NCI-H1417 (cell line): ENCODE data around the gene CPB1.

Experiments
- DNase-seq, 3 experiments: peaks; one replicate each; lab custom pipeline; 2025; lab: John Stamatoyannopoulos, UW

Gene CPB1

DNA sequence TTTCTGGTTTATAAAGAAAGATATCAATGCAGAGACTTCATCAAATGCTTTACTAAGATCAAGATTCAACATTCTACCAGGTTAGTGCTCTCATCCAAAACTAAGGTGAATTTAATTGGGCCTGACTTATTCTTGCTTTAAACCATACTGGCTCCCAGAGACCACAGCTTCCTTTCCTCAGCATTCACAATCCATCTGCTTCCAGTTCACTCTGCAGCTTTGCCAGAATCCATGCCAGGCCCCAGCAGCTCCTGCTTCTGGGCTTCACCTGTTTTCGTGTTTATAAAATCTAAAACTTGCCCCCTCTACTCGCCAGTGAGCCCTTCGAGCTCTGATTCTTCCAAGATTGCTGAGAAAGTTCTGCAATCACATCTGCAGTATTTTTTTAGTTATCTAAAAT, 2.3 kb downstream of the CPB1 start:
- DNase-seq, result no peak

DNA sequence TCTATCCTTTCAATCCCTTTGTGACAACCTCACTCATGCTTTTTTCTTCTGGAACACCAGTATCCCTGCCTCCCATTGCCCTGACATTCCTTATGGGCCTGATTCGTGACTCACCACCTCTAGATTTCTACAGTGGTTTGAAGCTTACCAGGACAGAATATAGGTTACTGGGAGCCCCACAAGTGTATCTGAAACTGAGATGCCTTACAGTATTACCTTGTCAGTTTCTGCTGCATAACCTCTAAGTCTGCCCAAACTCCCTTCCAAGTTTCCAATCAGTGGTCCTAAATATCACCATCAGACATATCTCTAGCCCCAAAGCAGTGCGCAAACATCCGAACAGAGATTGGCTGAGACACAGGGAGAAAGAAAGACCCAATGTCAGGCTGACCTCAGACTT, 5.6 kb downstream of the CPB1 start:
- no peak for DNase-seq

DNA sequence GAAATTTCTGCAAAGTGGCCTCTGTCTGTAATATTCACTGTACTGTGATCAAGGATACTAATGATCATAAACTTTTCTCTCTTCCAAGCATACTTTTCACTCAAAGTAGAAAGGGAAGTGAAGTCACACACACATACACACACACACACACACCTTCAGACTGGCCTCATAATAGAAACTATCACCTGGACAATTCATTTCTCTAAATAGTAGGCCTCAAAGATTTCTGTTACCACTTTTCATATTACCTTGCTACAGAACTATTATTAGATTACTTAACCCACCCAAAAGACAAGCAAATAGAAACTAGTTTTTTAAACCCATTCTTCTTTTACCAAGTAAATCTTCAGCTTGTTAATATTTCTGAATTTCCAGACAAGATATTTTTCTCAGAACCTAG, 12.2 kb downstream of the CPB1 start:
- no peak for DNase-seq

DNA sequence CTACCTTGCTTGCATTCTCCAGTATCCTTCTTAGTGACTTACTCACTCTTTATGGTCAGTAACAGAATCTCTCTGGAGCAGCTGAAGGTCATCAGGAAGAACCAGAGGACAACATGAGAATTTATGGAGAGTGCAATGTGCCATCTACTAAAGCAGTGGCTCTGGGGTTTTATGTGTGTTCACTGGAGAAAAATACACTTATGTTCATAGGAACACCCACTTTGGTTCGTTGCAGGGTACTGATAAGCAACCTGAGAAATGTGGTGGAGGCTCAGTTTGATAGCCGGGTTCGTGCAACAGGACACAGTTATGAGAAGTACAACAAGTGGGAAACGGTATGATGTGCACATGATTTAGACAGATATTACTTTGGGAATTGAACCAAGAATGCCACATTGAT, 12.8 kb downstream of the CPB1 start:
- DNase-seq, result no peak

DNA sequence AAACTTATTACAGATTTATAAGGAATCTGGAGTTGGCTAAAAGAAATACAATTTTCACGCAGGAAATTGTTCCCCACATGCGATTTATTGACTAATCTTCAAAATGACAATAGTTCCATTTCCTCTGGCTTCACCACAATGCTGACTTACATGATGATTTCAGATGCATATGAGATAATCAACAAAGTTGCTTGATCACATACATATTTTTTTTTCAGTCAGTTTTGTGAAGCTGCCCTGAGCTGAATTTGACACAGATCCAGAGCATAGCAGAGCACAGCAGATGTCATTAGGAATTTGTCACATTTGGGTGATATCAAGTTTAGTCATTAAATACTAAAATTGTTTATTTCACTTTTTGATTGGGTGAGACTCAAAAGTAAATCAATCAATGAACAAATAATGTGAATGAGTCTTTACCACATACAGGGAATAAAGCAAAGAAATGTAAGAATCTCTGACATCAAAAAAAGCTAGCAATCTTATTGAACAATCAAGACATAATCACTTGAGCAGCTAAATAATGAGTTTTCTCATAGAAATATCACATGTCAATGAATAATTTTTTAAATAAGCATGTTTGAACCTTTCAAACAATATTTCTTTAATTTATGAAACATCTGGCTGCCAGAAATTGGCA, 18.3 kb downstream of the CPB1 start:
- no peak for DNase-seq

DNA sequence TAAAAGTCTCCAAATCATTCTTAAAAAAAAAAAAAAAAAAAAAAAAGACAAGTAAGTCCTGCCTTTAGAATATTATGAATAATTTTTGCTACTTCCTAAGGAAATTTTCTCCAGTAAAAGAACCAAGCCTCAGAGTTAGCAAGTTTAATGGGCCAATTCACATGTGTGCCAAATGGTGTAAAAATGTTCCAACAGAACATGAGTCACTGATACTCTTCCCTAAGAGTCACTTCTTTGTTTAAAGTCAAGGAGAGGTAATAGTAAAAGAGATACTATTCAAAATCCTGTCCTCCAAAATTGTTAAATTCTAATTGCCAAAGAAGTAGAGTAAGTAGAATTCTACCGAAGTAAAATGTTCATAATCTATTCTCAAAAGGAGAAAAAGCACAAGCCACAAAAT, 19.7 kb downstream of the CPB1 start:
- DNase-seq, result no peak

DNA sequence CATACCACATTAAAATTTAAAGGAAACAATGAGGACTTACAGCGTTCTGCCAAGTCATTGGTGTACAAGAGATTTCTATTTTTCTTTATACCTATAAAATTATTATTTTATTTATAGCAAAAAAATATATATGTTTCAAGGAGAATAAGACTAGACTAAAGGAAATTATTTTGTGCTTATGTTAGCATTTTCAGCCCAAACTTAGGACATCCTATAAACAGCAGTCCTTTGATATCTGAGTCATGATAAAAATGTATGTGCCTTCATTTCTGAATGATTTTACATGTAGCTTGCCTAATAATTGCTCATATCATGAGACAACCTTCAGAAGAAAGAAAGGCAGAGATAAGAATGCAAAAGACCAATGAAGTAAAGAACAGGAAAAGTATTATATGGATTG, 20.8 kb downstream of the CPB1 start:
- DNase-seq, result no peak

DNA sequence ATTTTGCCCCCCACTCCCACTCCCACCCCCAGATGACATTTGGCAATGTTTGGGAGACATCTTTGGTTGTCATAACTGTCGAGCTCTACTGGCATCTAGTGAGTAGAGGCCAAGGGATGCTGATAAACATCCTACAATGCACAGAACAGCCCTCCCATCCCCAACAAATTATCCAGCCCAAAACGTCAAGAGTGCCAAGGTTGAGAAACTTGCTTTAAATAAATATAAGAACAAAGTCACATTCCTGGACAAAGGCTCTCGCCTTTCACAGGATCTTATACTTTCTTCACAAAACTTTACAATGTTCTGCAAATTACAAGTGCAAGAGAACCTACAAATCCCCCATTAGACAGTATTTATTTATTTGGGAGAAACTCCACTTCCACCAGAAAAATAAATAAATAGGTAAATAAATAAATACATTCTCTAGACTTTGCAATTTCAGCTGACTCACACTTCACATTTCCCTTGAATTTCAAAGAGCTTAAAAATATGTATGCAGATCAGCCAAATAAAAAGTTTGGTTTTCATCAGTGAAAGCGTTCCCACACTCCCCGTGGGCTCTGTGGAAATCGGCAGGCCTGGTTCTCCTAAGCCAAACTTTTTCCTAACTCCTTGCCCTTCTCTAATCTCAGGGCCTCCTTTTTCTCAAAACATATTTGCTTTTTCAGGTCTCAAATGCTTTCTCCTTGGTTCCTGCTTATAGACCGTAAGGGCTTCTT, 24.8 kb downstream of the CPB1 start:
- DNase-seq, result no peak

DNA sequence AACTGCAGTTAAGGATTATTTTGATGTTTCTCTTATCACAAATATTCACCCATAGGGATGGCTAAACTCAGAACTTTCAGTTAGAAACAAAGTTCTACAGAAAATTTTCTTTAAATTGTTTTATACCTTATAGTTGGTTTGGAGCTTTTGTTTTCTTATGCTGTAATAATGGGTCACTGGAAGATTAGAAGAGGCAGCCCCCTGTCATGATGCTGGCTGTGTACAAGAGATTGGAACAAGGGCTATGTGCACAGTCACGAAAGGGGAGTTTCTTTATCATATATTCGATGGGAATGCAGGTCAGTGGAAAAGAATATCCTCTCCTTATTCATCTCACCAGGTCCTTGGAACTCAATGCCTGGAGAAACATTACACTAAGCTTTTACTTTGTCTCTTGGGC, 25.5 kb downstream of the CPB1 start:
- no peak for DNase-seq

DNA sequence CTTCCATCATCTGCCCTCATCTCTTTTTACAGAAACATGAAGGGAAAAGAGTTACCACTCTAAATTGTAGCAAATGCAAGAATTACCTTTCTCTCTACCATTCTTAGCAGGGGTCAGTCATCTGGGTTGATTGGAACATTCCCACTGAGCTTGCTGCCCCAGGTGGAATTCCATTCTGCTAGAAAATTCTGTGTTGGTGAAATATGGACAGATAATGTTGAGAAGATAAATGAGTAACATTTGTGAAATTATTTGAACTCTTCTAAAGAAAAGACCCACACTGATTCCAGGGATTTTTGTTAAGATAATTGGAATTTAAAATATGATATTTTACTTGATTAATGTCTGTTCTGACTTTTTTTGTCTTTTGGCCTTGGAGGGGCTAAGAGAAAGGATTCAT, 26.4 kb downstream of the CPB1 start:
- DNase-seq, result no peak

DNA sequence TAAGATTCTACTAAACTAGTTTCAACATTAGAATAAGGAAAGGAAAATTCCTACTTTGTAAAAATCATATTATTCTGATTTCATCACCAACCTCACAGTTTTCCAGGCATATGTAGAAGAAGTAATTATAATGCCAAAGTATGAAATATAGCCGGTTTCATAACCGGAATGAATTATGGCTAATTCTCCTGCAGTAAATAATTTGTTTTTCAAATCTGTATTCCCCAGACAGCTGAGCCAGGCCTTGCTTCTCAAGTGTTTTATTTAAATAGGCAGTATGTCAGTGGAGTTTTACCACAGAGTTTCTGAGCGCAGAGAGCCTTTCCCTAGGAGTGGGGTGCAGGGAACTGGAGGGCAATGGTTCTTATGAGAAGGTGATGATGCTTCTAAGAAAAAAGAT, 28.8 kb downstream of the CPB1 start:
- no peak for DNase-seq

DNA sequence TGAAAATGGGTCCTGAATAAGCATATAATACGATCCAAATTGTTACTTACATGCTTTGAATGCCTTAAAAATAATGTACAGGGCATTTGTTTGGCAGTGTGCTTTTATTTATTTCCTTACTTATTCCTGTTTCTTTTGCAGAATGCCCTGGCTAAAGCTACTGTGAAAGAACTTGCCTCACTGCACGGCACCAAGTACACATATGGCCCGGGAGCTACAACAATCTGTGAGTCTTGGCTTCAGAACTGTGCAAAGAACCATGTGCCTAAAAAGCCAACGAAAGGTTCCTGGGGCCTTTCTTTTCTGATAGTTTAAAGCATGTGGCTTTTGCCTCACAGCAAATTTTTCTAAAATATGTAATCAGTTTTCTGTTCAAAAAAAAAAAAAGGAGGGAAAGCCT, 29.7 kb downstream of the CPB1 start:
- no peak for DNase-seq

DNA sequence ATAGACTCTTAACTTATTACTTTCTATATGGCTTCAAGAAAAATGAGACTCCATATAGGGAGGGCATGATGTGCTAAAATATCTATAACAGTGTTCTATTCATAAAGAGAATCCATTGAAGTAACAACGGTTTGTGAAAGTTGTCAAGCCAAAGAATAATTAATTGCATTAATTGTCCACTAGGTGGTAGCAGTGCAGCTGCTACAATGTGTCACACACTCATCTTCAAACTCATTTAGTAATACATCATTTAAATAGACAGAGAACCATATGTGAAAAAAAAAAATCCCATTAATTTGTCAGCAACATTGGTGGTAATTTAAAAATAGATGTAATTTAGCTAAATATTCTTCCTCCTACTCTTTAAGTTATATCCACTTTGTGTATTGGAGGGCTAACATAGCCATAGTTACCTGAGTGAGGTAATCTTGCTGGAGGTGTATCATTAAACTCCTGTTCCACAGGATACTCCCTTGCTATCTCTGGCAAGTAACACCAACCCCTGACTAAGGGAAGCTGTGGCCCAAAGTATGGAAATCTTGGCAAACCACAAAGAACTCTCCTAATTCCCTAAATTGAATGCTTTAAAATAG, 33.8 kb downstream of the CPB1 start:
- peak; percentile 20 to 77 (median 59) for DNase-seq

DNA sequence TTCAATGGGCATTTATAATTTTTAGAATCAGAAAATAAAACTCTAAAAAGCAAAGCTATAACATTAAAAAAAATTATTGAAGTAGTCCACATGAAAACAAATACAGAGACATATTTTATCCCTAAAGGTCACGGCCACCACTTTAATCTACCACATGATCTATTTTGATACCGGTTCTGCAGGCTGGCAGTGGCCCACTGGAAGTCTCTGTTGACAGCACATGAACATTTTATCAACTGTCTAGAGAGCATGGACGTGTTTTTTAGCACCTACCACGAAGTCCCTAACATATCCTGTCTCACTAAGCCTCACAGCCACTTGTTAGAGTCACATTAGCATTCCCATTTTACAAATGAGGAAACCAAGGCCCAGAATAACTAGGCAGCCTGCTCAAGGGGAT, 35.7 kb downstream of the CPB1 start:
- DNase-seq, result no peak

DNA sequence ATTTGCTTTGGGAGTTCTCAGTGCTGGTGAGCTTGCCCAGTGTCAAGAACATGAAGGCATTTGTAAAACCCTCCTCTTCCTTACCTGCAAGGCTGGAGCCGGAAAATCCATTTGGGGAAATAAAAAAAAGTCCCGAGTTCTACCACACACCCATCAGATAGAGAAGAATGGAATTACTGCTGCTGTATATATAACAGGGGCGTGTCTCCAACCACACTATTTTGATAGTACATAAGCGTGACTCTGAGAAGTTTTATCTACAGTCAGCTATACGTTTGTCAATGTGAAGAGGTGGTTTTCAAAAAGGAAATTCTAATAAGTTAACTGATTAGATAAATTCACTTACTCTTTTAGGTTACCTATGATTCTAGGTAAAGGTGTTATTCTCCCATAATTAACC, 36.2 kb downstream of the CPB1 start:
- no peak for DNase-seq

DNA sequence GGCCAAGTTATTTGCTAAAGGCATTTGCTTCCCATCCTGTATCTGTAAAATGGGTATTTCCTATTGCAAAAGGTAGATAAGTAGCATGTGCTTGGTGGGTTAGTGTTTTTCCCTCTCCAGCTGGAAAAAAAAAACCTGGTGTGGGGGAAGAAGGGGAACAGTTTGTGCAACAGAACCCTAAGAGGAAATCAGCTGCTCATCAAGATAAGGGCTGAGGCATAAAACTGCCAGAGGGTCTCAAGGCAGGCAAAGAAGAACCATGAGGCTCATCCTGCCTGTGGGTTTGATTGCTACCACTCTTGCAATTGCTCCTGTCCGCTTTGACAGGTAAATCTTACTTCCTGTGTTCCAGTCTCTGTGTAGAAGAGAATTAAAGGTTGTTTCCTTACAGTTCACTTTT, 37.4 kb downstream of the CPB1 start, which contains the start of gene CPA3:
Gene CPA3, plus strand, starts transcription at position 248 of the 400 bp plus-strand sequence. Its CDS starts 12 bp downstream, at position 260.
- no peak for DNase-seq

DNA sequence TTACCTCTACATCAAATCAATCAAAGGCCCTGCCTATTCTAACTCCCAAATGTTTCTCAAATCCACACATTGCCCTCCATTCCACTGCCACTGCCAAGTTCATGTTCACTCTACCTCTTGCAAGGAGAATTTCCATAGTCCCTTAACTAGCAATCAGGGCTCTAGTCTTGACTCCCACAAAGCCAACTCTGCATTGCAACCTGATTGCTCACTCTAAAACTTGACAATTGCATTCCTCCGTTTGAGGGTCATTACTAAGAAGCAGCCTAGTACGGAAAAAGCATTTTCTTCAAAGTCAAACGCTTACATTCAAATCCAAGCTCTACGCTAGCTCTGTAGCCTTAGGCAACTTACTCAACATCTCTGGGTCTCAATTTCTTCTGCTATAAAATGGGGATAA, 38.6 kb downstream of the CPB1 start:
- no peak for DNase-seq

DNA sequence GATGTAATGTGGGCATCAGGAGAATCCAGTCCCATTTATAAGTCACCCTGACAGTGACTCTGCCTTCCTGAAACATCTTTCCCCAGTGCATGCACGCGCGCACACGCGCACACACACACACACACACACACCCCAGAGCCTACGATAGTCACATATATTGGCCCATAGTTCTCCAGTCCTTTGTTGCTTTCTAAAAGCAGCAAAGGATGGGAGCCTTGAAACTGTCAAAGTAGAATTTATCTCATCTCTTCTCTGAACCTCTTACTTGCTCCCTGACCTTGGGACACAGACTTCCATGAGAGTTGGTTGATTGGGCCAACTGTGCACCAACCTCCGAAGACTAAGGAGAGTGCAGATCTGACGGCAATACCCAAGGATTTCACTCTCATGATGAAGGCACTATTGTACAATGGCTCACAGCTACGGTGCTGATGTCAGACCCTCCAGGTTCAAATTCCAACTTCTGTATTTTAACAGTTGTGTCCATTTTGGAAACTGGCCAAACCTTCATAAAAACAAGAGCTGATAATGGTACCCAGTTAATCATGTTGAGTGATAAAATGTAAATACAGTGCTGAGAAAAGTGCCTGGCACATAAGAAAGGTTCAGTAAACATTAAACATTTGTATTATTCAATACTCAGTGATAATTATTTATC, 45.8 kb downstream of the CPB1 start:
- DNase-seq, result peak in 2 of 3 experiments; percentile 37 to 87

DNA sequence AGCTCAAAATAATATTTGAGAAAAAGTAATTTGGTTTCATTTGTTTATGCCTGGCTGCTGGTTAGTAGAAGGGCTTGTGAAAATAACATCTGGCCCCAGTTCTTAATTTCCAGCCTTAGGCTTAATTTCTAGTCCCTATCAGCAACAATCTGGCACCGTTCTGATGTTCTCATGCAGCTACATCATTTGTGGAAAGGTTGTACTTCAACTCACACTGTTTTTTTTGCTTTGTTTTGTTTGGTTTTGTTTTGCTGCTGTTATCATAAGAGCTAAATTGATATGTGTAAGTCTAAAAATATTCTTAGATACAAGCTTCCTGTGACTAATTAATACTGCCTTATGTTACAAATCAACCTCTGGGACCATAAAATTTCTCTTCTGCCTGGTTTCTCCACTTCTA, 46.4 kb downstream of the CPB1 start:
- peak in 2 of 3 experiments; percentile 34 to 83 for DNase-seq

DNA sequence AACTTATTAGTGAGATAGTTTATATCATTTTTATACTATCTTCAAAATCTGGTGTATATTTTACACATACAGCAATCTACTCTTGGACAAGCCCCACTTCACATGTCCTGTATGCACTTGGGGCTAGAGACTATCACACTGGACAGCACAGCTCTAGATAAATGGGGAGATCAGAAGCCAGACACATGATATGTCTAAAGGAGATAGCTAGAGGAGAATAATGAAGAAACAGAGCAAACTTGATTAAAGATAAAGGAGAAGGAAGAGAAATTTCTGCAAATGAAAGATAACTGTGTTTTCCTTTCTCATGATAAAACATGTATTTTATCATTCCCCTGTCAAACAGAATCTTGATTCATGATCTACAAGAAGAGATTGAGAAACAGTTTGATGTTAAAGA, 50.5 kb downstream of the CPB1 start:
- no peak for DNase-seq

DNA sequence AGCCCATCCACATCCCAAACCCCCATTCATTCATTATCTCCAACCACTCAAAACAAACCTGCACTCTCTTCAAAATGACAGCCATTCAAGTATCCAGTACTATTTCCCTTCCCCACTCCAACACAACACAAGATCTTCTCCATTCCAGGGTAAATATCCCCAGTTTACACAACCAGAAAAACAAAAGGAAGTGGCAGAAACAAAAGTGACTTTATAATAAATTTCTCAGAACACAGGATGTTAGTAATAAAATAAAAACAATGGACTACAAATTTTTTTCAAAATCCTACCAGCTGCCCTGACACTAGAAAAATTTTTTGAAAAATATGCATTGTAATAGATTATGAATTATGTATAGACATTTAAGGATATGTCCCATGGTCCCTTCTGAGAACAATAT, 51.6 kb downstream of the CPB1 start:
- peak in 1 of 3 experiments; percentile 12 for DNase-seq

DNA sequence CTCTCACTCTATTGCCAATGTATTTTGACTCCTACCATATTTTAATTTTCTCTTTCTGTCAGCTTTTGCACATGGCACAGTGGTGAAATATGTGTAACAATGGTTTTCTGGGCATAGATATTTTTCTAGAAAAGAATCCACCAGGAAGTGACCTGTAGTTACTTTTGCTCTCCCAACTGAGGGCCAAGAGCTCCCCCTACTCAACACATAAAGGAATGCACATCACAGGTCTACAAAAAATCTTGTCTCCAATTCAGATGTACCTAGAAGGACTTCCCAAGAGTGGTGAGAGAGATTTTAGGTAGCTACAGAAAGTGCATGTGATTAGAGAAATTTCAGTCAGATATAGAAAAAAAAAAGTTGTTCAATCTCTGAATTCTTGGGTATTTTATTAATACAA, 53.1 kb downstream of the CPB1 start:
- DNase-seq, result peak in 1 of 3 experiments; percentile 30

DNA sequence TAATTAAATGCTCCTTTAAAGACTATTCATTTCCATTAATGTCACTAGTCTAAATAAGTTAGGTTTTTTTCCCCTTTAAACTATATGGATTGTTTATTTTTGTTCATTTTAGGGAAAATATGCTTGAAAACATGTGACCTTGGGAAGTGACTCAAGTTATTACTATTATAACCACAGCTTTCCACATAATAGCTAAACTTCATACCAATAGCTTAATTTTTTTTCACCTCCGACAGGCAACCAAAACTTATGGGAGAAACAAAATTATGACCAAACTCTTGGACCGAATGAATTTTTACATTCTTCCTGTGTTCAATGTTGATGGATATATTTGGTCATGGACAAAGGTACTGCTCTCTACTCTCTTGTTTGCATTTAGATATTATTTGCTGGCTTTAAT, 53.7 kb downstream of the CPB1 start:
- DNase-seq, result no peak
